ENCODE results near the gene BNC2. TPM values are rescaled to one million over a fixed set of nuclear protein-coding genes. Genes with fewer than 3 reads are reported as not detected.
A peak's percentile ranks its signal among the peaks of the same experiment; 100 is the strongest.

BNC2 gene
- total RNA-seq, 2 donors from 2014 or later, result 16.1 to 16.9 TPM

- no peak overlapping the region for H3K27ac ChIP-seq
- ATAC-seq (ENCODE audit: insufficient number of reproducible peaks, low FRiP score, low read depth), result no peak
- TF ChIP-seq CTCF (IDR thresholded peaks at IDR 0.05), result no peak
- no peak for DNase-seq (ENCODE audit: low spot score)
- no peaks in the 10 kb centered on the region for H3K4me1 ChIP-seq (ENCODE audit: control insufficient read depth in 1 of 2, low read depth in 2 of 2)
- no peaks in the 10 kb centered on the region for H3K9me3 ChIP-seq
- H3K36me3 ChIP-seq, result no peaks in the 10 kb centered on the region
- no peaks in the 10 kb centered on the region for H3K27me3 ChIP-seq (replicated peaks; ENCODE audit: insufficient read depth)
- no peak overlapping the region for H3K4me3 ChIP-seq
Observed at GRCh38 chr9:16832101-16832500, 38.4 kb downstream of the BNC2 start.

GRCh38 chr9:16830806-16831205, 39.7 kb downstream of the BNC2 start:
- H3K9me3 ChIP-seq, result no peaks in the 10 kb centered on the region
- H3K4me1 ChIP-seq (ENCODE audit: control insufficient read depth in 1 of 2, low read depth in 2 of 2), result peaks cover 0 to 6% of the 10 kb centered on the region in 2 donors
- TF ChIP-seq CTCF (IDR thresholded peaks at IDR 0.05), result no peak
- no peaks in the 10 kb centered on the region for H3K27me3 ChIP-seq (replicated peaks; ENCODE audit: insufficient read depth)
- ATAC-seq (ENCODE audit: insufficient number of reproducible peaks, low FRiP score, low read depth), result no peak
- H3K36me3 ChIP-seq, result no peaks in the 10 kb centered on the region
- no peak overlapping the region for H3K4me3 ChIP-seq
- no peak for DNase-seq (ENCODE audit: low spot score)
- H3K27ac ChIP-seq, result no peak overlapping the region

DNA sequence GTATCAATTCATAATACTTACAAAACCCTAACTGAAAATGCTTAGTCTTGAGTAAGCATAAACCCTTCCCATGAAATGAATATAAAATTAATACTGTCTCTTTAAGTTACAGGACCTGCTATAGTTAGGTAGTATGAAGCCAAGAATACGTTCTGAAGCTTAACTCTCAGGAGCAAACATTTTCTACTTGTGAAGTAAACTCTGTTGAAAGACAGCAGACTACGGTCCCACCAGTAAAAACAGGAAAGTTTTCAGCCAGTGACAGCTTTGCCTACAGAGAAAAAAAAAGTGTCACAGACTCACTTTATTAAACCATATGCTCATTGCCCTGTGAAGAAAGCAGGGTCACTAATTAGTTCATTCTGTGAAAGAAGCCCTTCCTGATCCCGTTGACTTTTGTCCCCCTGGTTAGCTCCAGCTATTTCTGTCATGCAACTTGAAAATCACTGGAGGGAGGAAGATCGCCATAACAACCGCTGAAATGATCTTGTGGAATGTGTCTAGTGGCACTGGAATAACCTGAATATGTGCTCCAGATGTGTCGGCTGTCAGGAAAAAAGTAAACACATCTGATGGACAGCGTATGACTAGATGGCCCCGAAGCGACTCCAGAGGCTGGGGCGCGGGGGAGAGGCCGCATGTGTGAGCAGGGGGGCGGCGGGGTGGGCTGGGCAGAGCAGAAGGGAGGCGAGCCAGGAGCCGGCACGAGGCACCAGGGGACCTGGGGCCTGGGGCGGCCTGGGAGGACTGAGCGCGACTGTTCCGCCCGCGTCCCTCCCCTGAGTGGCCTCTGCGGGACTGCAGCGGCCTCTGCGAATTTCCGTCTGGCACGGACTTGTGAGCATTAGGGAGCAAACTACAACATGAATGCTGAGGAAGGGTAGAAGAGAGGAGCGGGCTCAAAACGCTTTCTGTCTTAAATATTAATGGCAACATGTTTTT, 41.9 kb downstream of the BNC2 start:
- H3K27ac ChIP-seq, result peak overlapping the region; percentile 15 to 44
- DNase-seq (ENCODE audit: low spot score), result no peak
- no peak for ATAC-seq (ENCODE audit: insufficient number of reproducible peaks, low FRiP score, low read depth)

DNA sequence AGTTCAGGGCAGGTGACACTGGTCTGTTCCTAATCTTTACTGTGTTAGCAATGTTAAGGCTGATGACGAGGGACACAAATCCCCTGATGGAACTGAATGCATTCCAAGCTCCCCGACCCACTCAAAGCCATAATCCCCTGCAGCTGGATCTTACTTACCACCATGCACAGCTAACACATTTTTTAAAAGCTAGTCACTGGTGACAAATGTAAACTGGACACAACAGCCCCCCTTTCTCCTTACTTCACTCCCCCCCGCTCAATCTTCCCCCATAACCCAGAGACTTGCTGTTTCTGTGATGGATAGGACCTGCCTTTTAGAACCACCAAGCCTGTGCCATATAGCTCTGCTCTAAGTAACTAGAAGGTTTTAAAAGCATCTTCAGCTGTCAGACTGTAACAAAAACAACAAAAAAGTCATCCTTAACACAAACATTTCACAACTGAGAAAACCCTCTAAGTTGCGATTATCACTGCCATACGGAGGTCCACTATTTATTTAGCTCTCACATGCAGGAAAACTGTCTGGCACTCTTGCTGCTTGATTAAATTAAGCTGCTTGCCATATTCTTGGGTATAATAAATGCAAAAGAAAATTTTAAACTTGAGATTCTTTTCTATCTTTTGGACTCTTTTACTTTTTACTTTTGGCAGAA, 44.4 kb downstream of the BNC2 start:
- no peaks in the 10 kb centered on the region for H3K36me3 ChIP-seq
- H3K9me3 ChIP-seq, result no peaks in the 10 kb centered on the region
- H3K4me1 ChIP-seq (ENCODE audit: control insufficient read depth in 1 of 2, low read depth in 2 of 2), result peaks cover 0 to 23% of the 10 kb centered on the region in 2 donors
- TF ChIP-seq CTCF (IDR thresholded peaks at IDR 0.05), result no peak
- DNase-seq (ENCODE audit: low spot score), result no peak
- no peak for ATAC-seq (ENCODE audit: insufficient number of reproducible peaks, low FRiP score, low read depth)
- no peak overlapping the region for H3K27ac ChIP-seq
- H3K27me3 ChIP-seq (replicated peaks; ENCODE audit: insufficient read depth), result no peaks in the 10 kb centered on the region
- H3K4me3 ChIP-seq, result no peak overlapping the region

More for the DNA sequence above, 41.9 kb downstream of the BNC2 start:
- TF ChIP-seq CTCF (IDR thresholded peaks at IDR 0.05), result no peak
- H3K36me3 ChIP-seq, result no peaks in the 10 kb centered on the region
- H3K9me3 ChIP-seq, result no peaks in the 10 kb centered on the region
- H3K27me3 ChIP-seq (replicated peaks; ENCODE audit: insufficient read depth), result no peaks in the 10 kb centered on the region
- peak overlapping the region; percentile 64 for H3K4me3 ChIP-seq
- H3K4me1 ChIP-seq (ENCODE audit: control insufficient read depth in 1 of 2, low read depth in 2 of 2), result peaks cover 0 to 23% of the 10 kb centered on the region in 2 donors

DNA sequence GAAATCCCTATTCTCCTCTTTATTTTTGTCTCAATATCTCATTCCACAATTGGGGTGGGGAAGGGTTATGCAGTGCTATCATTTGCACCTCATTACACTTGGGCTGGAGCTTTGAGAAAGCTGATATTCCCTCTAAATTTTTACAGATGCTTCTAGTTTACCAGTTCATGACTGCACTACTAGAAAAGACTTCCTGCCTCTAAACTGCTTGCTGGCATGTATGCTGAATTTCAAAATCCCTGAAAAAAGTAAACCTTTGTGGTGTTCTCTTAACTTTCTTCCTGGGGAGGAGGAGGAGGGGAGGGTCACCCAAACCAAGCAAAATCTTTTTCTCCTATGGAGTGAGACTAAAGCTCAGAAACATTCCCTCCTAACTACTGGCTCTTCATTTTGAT, 45.1 kb downstream of the BNC2 start:
- no peak for TF ChIP-seq CTCF (IDR thresholded peaks at IDR 0.05)
- H3K27me3 ChIP-seq (replicated peaks; ENCODE audit: insufficient read depth), result no peaks in the 10 kb centered on the region
- H3K4me1 ChIP-seq (ENCODE audit: control insufficient read depth in 1 of 2, low read depth in 2 of 2), result peaks cover 0 to 23% of the 10 kb centered on the region in 2 donors
- ATAC-seq (ENCODE audit: insufficient number of reproducible peaks, low FRiP score, low read depth), result no peak
- DNase-seq (ENCODE audit: low spot score), result no peak
- no peak overlapping the region for H3K27ac ChIP-seq
- H3K36me3 ChIP-seq, result no peaks in the 10 kb centered on the region
- H3K9me3 ChIP-seq, result no peaks in the 10 kb centered on the region
- no peak overlapping the region for H3K4me3 ChIP-seq
